Sciatic nerve (tissue), 2 donors: ENCODE measurements around the gene P2RX1. TPM values are rescaled to one million over a fixed set of nuclear protein-coding genes. Genes with fewer than 3 reads are reported as not detected.
A peak's percentile ranks its signal among the peaks of the same experiment; 100 is the strongest.

ENCODE experiments used
- ATAC-seq: fragments of 200-7000 bp; cut with Tn5 transposase; one replicate; pipeline ENCODE4 v1.9.1; 2020; ENCODE audit warnings: mild to moderate bottlenecking, moderate library complexity
- DNase-seq: peaks from one replicate; pipeline ENCODE4 v3.0.0-alpha.2; 2020; ENCODE audit warnings: low spot score
- intact Hi-C: fragments of 100-400 bp; cut with DNase I; formaldehyde crosslinking; loops from one replicate; pipeline ENCODE4 v1.14.2; 2022
- total RNA-seq: library from RNA; stranded (reverse); fragmentation: NEBNext Ultra II Directional; extraction: Animal tissue kit (Norgen Biotek cat#: 25700); gene quantifications from one replicate; pipeline ENCODE4 v1.2.1, GENCODE V29; 2021
- donor health status: DM: no; HTN: no; CAD: no.
- donor health status: DM: no; HTN: no; CAD: no.

P2RX1 gene
- total RNA-seq, 1 donor from 2014 or later: 7.3 TPM

GRCh38 chr17:3927628-3928340 is 11.5 kb upstream of the P2RX1 start:
- ATAC-seq (no peak), DNase-seq (no peak)
- intact Hi-C loops: no loop called here

- intact Hi-C loops: no loop called here
- ATAC-seq (no peak), DNase-seq (no peak)
Measured at GRCh38 chr17:3926860-3927627, 10.8 kb upstream of the P2RX1 start.

GRCh38 chr17:3925684-3926485 is 9.6 kb upstream of the P2RX1 start:
- ATAC-seq (no peak), DNase-seq (no peak)
- intact Hi-C loops: no loop called here

GRCh38 chr17:3924512-3925350 is 8.5 kb upstream of the P2RX1 start:
- intact Hi-C loops: no loop called here
- ATAC-seq (no peak), DNase-seq (no peak)

- no peak for DNase-seq
- ATAC-seq: no peak
- intact Hi-C loops: no loop called here
Measured at GRCh38 chr17:3923466-3924190, 7.4 kb upstream of the P2RX1 start.

GRCh38 chr17:3922765-3923164 is 6.5 kb upstream of the P2RX1 start:
- no peak for DNase-seq
- no peak for ATAC-seq
- intact Hi-C loops: no loop called here

GRCh38 chr17:3921502-3922319 is 5.4 kb upstream of the P2RX1 start:
- DNase-seq (no peak), ATAC-seq (peak; percentile 84)
- intact Hi-C loops: no loop called here

- ATAC-seq (peak; percentile 70), DNase-seq (no peak)
- intact Hi-C loops: no loop called here
Measured at GRCh38 chr17:3921006-3921405, 4.7 kb upstream of the P2RX1 start.

GRCh38 chr17:3919123-3919624 is 2.9 kb upstream of the P2RX1 start:
- intact Hi-C loops: no loop called here
- no peak for ATAC-seq
- no peak for DNase-seq

- intact Hi-C loops: no loop called here
- DNase-seq (no peak), ATAC-seq (no peak)
Measured at GRCh38 chr17:3918372-3919122, 2.3 kb upstream of the P2RX1 start.

GRCh38 chr17:3917391-3917931 is 1.2 kb upstream of the P2RX1 start:
- intact Hi-C loops: no loop called here
- no peak for DNase-seq

GRCh38 chr17:3916825-3917224 is 560 bp upstream of the P2RX1 start:
- intact Hi-C loops: no loop called here
- ATAC-seq: no peak
- DNase-seq: no peak

More at GRCh38 chr17:3917391-3917931, 1.2 kb upstream of the P2RX1 start:
- ATAC-seq: no peak

- ATAC-seq (no peak), DNase-seq (no peak)
- intact Hi-C loops: no loop called here
Measured at GRCh38 chr17:3915581-3915994, 677 bp downstream of the P2RX1 start.

GRCh38 chr17:3914312-3914670 is 2.0 kb downstream of the P2RX1 start:
- intact Hi-C loops: no loop called here
- peak; percentile 14 for ATAC-seq

GRCh38 chr17:3913531-3914311 is 2.5 kb downstream of the P2RX1 start:
- ATAC-seq: peak; percentile 81
- DNase-seq: peak; percentile 90
- intact Hi-C loops: no loop called here

More at GRCh38 chr17:3914312-3914670, 2.0 kb downstream of the P2RX1 start:
- DNase-seq: no peak

- intact Hi-C loops: no loop called here
- ATAC-seq (no peak), DNase-seq (no peak)
Measured at GRCh38 chr17:3912827-3913226, 3.4 kb downstream of the P2RX1 start.
